Gastroesophageal sphincter (tissue), 4 donors: ENCODE results near the gene ZNF644. TPM values are rescaled to one million over a fixed set of nuclear protein-coding genes. Genes with fewer than 3 reads are reported as not detected.
A peak's percentile ranks its signal among the peaks of the same experiment; 100 is the strongest.
"Not testable (repeated sequence)": the region's sequence is repeated elsewhere in the genome, so short reads cannot be mapped to it uniquely, and the experiment has no call there.

Source experiments
- ATAC-seq: fragments of 150-250 bp; one replicate; pipeline ENCODE4 v1.9.1; 2016; ENCODE audit warnings: mild to moderate bottlenecking, moderate library complexity
- H3K27ac ChIP-seq, 4 donors: fragments of 200-600 bp; sonication (generic) in 3 of 4; 1 replicate in 3 of 4; 2 replicates in 1 of 4; pipeline ENCODE4 v1.5.1; 2016 to 2019
- H3K27me3 ChIP-seq: fragments of 200-600 bp; sonication (generic); one replicate; pipeline ENCODE4 v1.5.1; 2019
- H3K36me3 ChIP-seq, 2 donors: fragments of 200-600 bp; sonication (generic); one replicate each; pipeline ENCODE4 v1.5.1; 2019; ENCODE audit warnings: control low read depth in 1 of 2
- H3K4me1 ChIP-seq, 3 donors: fragments of 200-600 bp; sonication (generic); 1 replicate in 2 of 3; 2 replicates in 1 of 3; pipeline ENCODE4 v1.5.1; 2016 to 2019; ENCODE audit warnings: control low read depth in 2 of 3
- H3K4me3 ChIP-seq, 2 donors: fragments of 200-600 bp; sonication (generic); one replicate each; pipeline ENCODE4 v1.5.1; 2019; ENCODE audit warnings: mild to moderate bottlenecking in 1 of 2, moderate library complexity in 1 of 2
- H3K9me3 ChIP-seq, 3 donors: fragments of 200-600 bp; sonication (generic); one replicate each; pipeline ENCODE4 v1.5.1; 2017 to 2019; ENCODE audit warnings: control low read depth in 2 of 3
- CTCF ChIP-seq, 4 experiments: fragments of 200-600 bp in 2 of 4; fragments of 450-650 bp in 2 of 4; sonication (generic) in 1 of 4; IDR thresholded peaks; one replicate each; pipeline ENCODE4 v1.5.1; 2017 to 2019; ENCODE audit warnings: antibody characterized with exemption in 4 of 4, mild to moderate bottlenecking in 2 of 4, moderate library complexity in 2 of 4
- EP300 ChIP-seq: sonication (generic); formaldehyde crosslinking; IDR thresholded peaks from one replicate; pipeline ENCODE4 v1.6.1; 2017; ENCODE audit warnings: antibody characterized with exemption, mild to moderate bottlenecking
- POLR2A ChIP-seq, 2 donors: fragments of 450-650 bp; IDR thresholded peaks; one replicate each; pipeline ENCODE4 v1.6.1; 2017; ENCODE audit warnings: antibody characterized with exemption in 2 of 2, mild to moderate bottlenecking in 2 of 2, moderate library complexity in 1 of 2
- POLR2AphosphoS5 ChIP-seq: sonication (generic); formaldehyde crosslinking; IDR thresholded peaks from one replicate; pipeline ENCODE4 v1.6.1; 2017; ENCODE audit warnings: antibody characterized with exemption
- WGBS, 2 donors: methylation state at CpG; one replicate each; pipeline ENCODE4 v1.1.5; 2018; ENCODE audit warnings: low coverage in 1 of 2; 5-methylcytosine and 5-hydroxymethylcytosine counted together
- total RNA-seq, 4 donors: library from RNA; depleted of rRNA; stranded (reverse); fragments of >200 nt; gene quantifications; one replicate each; pipeline ENCODE4 v1.1.0, GENCODE V29; 2016

Gene ZNF644
- 10 to 100 TPM; 40.2 to 83.3 (median 53.8) TPM for total RNA-seq

DNA sequence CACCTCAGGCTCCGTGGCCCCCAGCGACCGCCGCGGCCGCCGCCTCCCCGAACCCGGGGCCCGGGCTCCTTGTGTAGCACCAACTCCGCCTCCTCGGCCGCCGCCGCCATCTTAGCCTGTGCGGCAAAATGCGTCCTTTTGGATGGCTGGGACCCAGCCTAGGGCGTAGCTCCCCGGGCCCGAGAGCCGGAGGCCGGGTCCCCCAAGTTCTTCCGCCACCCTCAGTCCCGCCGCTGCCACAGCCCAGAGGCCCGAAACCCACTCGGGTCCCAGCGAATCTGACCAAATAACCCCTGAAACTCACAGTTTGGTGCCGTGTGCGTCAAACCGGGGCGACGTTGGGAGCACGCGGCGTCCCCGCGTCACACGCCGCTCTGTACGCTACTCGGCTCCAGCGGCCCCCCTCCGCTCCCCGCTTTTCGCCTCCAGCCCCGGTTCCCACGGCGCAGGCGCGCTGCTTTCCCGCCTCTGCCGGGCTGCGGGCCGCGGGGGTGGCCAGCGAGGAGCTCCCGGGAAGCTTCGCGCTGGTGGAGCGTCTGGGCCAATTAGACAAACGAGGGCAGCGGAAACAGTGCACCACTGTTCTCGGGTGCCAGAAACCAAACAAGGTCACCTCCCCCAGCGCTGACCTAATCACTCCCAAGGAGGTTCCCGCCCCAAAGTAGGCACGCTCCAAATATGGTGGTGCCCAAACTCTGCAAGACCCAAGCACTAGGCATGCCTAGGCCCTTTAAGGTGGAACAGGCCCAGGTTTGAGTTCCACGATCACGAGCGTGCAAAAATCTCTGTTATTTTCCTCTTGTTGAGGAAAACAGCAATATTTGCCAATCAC, at the start of gene ZNF644:
ZNF644 (minus strand) TSS at position 350 of the 832 bp plus-strand sequence. CDS start 39,682 bp downstream, outside the sequence.
- Histone ChIP-seq H3K27ac (peak within 1 kb of the TSS; percentile 97 to 99 (median 98)), H3K9me3 (no peaks in the 10 kb centered on the region), H3K27me3 (no peaks in the 10 kb centered on the region), H3K36me3 (no peaks in the 10 kb centered on the region), H3K4me3 (peak within 1 kb of the TSS; percentile 85 to 88), H3K4me1 (peaks cover 4 to 52% (median 7%) of the 10 kb centered on the region in 3 donors)
- WGBS, 2 donors, result 0% methylated on average over 3 of the region's 70 CpGs; no CpG with 5 or more reads in 1 of the 2 donors
- peak; percentile 79 for TF ChIP-seq POLR2AphosphoS5
- TF ChIP-seq CTCF (IDR thresholded peaks at IDR 0.05), result no peak
- peak; percentile 51 for TF ChIP-seq EP300
- peak; percentile 62 to 74 for TF ChIP-seq POLR2A (IDR thresholded peaks at IDR 0.05)
- ATAC-seq, result peak; percentile 95

- no peaks in the 10 kb centered on the region for H3K9me3 ChIP-seq
- H3K36me3 ChIP-seq, result no peaks in the 10 kb centered on the region
- peaks cover 0 to 7% (median 0%) of the 10 kb centered on the region in 3 donors for H3K4me1 ChIP-seq
- H3K27ac ChIP-seq, result no peak overlapping the region
- TF ChIP-seq EP300 (no peak), POLR2AphosphoS5 (no peak)
- H3K27me3 ChIP-seq, result no peaks in the 10 kb centered on the region
- peak overlapping the region; percentile 4 to 5 for H3K4me3 ChIP-seq
- peak; percentile 34 for ATAC-seq
- WGBS, 2 donors, result 4 to 7% methylated on average over 3 of the region's 3 CpGs
Measured at GRCh38 chr1:91070298-91070697, 48.5 kb upstream of the ZNF644 start.

DNA sequence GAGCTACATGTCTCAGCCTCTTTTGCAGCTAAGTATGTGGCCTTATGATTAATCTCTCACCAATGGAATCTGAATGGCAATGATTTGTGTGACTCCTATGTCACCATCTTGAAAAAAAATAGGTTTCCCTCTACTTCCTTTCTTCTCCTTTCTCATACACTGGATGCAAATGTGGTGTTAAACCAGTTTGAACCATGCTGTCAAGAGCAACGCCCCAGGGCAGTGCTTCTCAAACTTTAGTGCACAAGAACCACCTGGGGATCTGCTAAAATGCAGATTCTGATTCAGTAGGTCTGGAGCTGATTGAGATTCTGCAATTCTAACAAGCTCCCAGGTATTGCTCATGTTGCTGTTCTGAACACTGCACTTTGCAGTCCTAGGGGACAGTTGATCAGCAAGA, 44.7 kb upstream of the ZNF644 start:
- no peaks in the 10 kb centered on the region for H3K9me3 ChIP-seq
- no peaks in the 10 kb centered on the region for H3K36me3 ChIP-seq
- no peak overlapping the region for H3K27ac ChIP-seq
- no peaks in the 10 kb centered on the region for H3K27me3 ChIP-seq
- no peak for ATAC-seq
- H3K4me1 ChIP-seq, result peaks cover 0 to 7% (median 0%) of the 10 kb centered on the region in 3 donors
- 60 to 62% methylated on average over 1 of the region's 1 CpG for WGBS, 2 donors
- no peak overlapping the region for H3K4me3 ChIP-seq
- TF ChIP-seq CTCF (IDR thresholded peaks at IDR 0.05), result no peak
- TF ChIP-seq EP300, result no peak
- TF ChIP-seq POLR2AphosphoS5, result no peak
- TF ChIP-seq POLR2A (IDR thresholded peaks at IDR 0.05), result no peak

- no peaks in the 10 kb centered on the region for H3K27me3 ChIP-seq
Measured at GRCh38 chr1:91065337-91065736, 43.5 kb upstream of the ZNF644 start.

DNA sequence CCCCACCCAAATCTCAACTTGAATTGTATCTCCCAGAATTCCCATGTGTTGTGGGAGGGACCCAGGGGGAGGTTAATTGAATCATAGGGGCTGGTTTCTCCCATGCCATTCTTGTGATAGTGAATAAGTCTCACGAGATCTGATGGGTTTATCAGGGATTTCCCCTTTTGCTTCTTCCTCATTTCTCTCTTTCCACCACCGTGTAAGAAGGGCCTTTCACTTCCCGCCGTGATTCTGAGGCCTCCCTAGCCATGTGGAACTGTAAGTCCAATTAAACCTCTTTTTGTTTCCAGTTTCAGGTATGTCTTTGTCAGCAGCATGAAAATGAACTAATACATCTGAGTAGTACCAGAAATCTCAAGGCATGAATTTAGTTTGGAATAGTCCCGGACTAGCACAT, 41.6 kb upstream of the ZNF644 start:
- not testable (repeated sequence) for H3K27ac ChIP-seq, H3K9me3 ChIP-seq, H3K27me3 ChIP-seq, H3K4me3 ChIP-seq, H3K36me3 ChIP-seq, H3K4me1 ChIP-seq, ATAC-seq
- 66 to 88% methylated on average over 5 of the region's 5 CpGs for WGBS, 2 donors

More at GRCh38 chr1:91065337-91065736, 43.5 kb upstream of the ZNF644 start:
- no peak for TF ChIP-seq CTCF (IDR thresholded peaks at IDR 0.05)
- TF ChIP-seq POLR2AphosphoS5, result no peak
- TF ChIP-seq EP300, result no peak
- TF ChIP-seq POLR2A (IDR thresholded peaks at IDR 0.05), result no peak
- ATAC-seq, result no peak
- H3K36me3 ChIP-seq, result no peaks in the 10 kb centered on the region
- peaks cover 0 to 3% (median 0%) of the 10 kb centered on the region in 3 donors for H3K4me1 ChIP-seq
- WGBS, 2 donors, result 62 to 69% methylated on average over 4 of the region's 4 CpGs
- no peak overlapping the region for H3K27ac ChIP-seq
- H3K4me3 ChIP-seq, result no peak overlapping the region
- H3K9me3 ChIP-seq, result no peaks in the 10 kb centered on the region

DNA sequence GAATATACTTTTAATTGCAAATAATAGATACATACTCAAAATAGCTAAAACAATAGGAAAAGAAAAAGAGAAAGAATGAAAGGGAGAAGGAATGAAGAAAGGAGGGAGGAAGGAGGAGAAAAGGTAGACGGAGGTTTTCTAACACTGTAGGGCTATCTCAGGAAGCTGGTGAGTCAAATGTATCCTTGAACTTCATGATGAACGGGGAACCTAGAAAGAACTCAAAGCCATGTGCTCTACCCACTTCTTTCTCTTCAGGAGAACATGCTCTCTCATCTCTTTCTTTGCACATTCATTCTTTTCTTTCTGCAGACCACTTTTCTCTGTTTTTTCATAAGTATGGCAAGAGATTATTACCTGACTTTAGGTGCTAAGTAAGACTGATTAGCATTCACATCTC, 37.3 kb upstream of the ZNF644 start:
- no peak overlapping the region for H3K4me3 ChIP-seq
- WGBS, 2 donors, result 51 to 70% methylated on average over 2 of the region's 2 CpGs
- no peak overlapping the region for H3K27ac ChIP-seq
- no peaks in the 10 kb centered on the region for H3K36me3 ChIP-seq
- TF ChIP-seq POLR2AphosphoS5 (no peak), POLR2A (IDR thresholded peaks at IDR 0.05) (no peak), EP300 (no peak), CTCF (IDR thresholded peaks at IDR 0.05) (no peak)
- H3K4me1 ChIP-seq, result no peaks in the 10 kb centered on the region
- H3K27me3 ChIP-seq, result no peaks in the 10 kb centered on the region
- no peak for ATAC-seq
- H3K9me3 ChIP-seq, result no peaks in the 10 kb centered on the region
